ENCODE results near the gene BCAP31. TPM values are rescaled to one million over a fixed set of nuclear protein-coding genes. Genes with fewer than 3 reads are reported as not detected.

Gene BCAP31
- total and polyA plus RNA-seq, 3 donors from 2014 or later: 149 to 222 (median 153) TPM

GRCh38 chrX:153736071-153736820, 12.1 kb upstream of the BCAP31 start:
- no peak for DNase-seq
- no peaks in the 10 kb centered on the region for H3K36me3 ChIP-seq (ENCODE audit: low read depth, missing control alignments)
- intact Hi-C loops (cut with DNase I; ENCODE audit: low total_unique reads): no loop called here
- WGBS, 2 donors: 70% methylated on average over 2 of the region's 30 CpGs; no CpG with 5 or more reads in 1 of the 2 donors
- no peaks in the 10 kb centered on the region for H3K9me3 ChIP-seq
- TF ChIP-seq POLR2A (IDR thresholded peaks at IDR 0.05) (no peak), CTCF (IDR thresholded peaks at IDR 0.05) (no peak)
- no peak overlapping the region for H3K4me3 ChIP-seq
- no peak overlapping the region for H3K27ac ChIP-seq
- H3K27me3 ChIP-seq: no peaks in the 10 kb centered on the region
- H3K4me1 ChIP-seq: no peaks in the 10 kb centered on the region

GRCh38 chrX:153735274-153735673, 11.1 kb upstream of the BCAP31 start:
- DNase-seq: no peak
- Histone ChIP-seq H3K4me1 (no peaks in the 10 kb centered on the region), H3K27me3 (no peaks in the 10 kb centered on the region), H3K4me3 (no peak overlapping the region), H3K9me3 (no peaks in the 10 kb centered on the region), H3K27ac (no peak overlapping the region), H3K36me3 (ENCODE audit: low read depth, missing control alignments) (no peaks in the 10 kb centered on the region)
- 87 to 96% methylated on average over 7 to 9 of the region's 9 CpGs for WGBS, 2 donors
- no peak for TF ChIP-seq POLR2A (IDR thresholded peaks at IDR 0.05)
- no peak for TF ChIP-seq CTCF (IDR thresholded peaks at IDR 0.05)
- intact Hi-C loops (cut with DNase I; ENCODE audit: low total_unique reads): no loop called here

GRCh38 chrX:153734871-153735270, 10.7 kb upstream of the BCAP31 start:
- intact Hi-C loops (cut with DNase I; ENCODE audit: low total_unique reads): no loop called here
- no peak for DNase-seq
- TF ChIP-seq POLR2A (IDR thresholded peaks at IDR 0.05) (no peak), CTCF (IDR thresholded peaks at IDR 0.05) (no peak)
- 81 to 94% methylated on average over 2 of the region's 2 CpGs for WGBS, 2 donors
- Histone ChIP-seq H3K4me3 (no peak overlapping the region), H3K27me3 (no peaks in the 10 kb centered on the region), H3K9me3 (no peaks in the 10 kb centered on the region), H3K36me3 (ENCODE audit: low read depth, missing control alignments) (no peaks in the 10 kb centered on the region), H3K4me1 (no peaks in the 10 kb centered on the region), H3K27ac (no peak overlapping the region)

- DNase-seq: no peak
- WGBS, 2 donors: 84% methylated on average over 15 of the region's 15 CpGs; no CpG with 5 or more reads in 1 of the 2 donors
- no peaks in the 10 kb centered on the region for H3K4me1 ChIP-seq
- no peaks in the 10 kb centered on the region for H3K36me3 ChIP-seq (ENCODE audit: low read depth, missing control alignments)
- no peak for TF ChIP-seq POLR2A (IDR thresholded peaks at IDR 0.05)
- TF ChIP-seq CTCF (IDR thresholded peaks at IDR 0.05): no peak
- no peaks in the 10 kb centered on the region for H3K27me3 ChIP-seq
- intact Hi-C loops (cut with DNase I; ENCODE audit: low total_unique reads): no loop called here
- no peak overlapping the region for H3K4me3 ChIP-seq
- H3K9me3 ChIP-seq: no peaks in the 10 kb centered on the region
- H3K27ac ChIP-seq: no peak overlapping the region
Measured at GRCh38 chrX:153733651-153734240, 9.6 kb upstream of the BCAP31 start.
